ENCODE data around the gene CPSF4L.

- TF ChIP-seq, protein P1, sequence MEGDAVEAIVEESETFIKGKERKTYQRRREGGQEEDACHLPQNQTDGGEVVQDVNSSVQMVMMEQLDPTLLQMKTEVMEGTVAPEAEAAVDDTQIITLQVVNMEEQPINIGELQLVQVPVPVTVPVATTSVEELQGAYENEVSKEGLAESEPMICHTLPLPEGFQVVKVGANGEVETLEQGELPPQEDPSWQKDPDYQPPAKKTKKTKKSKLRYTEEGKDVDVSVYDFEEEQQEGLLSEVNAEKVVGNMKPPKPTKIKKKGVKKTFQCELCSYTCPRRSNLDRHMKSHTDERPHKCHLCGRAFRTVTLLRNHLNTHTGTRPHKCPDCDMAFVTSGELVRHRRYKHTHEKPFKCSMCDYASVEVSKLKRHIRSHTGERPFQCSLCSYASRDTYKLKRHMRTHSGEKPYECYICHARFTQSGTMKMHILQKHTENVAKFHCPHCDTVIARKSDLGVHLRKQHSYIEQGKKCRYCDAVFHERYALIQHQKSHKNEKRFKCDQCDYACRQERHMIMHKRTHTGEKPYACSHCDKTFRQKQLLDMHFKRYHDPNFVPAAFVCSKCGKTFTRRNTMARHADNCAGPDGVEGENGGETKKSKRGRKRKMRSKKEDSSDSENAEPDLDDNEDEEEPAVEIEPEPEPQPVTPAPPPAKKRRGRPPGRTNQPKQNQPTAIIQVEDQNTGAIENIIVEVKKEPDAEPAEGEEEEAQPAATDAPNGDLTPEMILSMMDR (IDR thresholded peaks at IDR 0.05), result no peak
- no peak for TF ChIP-seq POLR2A (IDR thresholded peaks at IDR 0.05)
These were observed 9.8 kb downstream of the CPSF4L start for GRCh38 chr17:73251871-73252270.
